EL (cell line): ENCODE measurements around the gene TOB1.

ENCODE experiments used
- DNase-seq: peaks from one replicate; pipeline ENCODE4 v3.0.0-alpha.2; 2016

The TOB1 gene

DNA sequence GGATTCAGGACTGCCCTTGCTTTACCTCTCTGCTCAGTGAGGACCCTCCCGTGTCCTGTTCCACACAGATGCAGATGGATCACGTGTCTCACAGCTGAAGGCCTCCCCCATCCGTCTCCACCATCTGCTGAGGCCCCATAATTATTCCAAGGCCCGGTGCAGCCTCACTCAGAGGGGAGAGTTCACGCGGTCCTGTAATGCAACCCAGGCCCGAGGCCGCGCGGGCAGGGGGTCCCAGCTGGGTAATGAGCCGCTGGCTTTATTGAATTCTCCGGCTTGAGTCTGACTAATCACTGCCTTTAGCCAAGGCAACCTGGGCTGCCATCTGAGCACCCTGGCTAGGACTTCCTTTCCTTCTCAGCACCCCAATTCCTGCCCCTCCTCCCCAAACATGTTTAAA, 35.2 kb downstream of the TOB1 start:
- DNase-seq = no peak

DNA sequence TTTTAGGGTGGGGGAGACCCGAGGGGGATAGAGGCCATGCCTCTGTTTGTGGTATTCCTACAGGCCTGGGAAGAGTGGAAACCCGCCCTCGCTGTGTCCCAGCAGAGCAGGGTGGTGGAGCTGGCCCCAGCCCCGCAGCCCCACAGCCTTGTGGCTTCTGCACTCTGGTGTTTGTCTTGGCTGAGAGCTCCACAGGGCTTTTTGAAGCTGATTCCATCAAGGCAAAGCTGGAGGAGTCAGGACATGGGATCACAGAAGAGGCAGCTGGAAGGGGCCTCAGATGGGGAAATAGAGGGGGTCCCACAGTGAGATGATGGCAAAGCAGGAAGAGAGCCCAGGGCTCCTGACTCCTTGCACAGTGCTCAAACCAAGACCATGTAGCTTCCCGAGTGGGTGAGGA, 35.8 kb downstream of the TOB1 start:
- no peak for DNase-seq

DNA sequence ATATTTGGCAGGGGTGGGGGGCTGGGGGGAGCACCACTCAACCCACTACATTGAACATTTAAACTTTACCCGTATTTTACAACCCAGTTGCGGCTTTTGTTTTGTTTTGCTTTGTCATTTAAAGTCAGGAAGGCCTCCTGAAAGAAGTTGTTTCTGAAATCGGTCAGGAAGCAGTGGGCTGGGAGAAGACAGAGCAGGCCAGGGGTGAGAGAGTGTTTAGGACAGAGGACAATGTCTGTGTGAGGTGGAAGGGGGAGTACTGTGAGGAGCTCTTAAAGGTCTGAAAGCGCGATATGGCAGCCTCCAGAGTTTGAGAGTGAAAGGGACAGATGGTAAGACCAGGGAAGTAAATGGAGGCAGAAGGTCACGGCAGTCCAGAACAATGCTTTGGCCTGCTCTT, 36.8 kb downstream of the TOB1 start:
- DNase-seq = no peak

DNA sequence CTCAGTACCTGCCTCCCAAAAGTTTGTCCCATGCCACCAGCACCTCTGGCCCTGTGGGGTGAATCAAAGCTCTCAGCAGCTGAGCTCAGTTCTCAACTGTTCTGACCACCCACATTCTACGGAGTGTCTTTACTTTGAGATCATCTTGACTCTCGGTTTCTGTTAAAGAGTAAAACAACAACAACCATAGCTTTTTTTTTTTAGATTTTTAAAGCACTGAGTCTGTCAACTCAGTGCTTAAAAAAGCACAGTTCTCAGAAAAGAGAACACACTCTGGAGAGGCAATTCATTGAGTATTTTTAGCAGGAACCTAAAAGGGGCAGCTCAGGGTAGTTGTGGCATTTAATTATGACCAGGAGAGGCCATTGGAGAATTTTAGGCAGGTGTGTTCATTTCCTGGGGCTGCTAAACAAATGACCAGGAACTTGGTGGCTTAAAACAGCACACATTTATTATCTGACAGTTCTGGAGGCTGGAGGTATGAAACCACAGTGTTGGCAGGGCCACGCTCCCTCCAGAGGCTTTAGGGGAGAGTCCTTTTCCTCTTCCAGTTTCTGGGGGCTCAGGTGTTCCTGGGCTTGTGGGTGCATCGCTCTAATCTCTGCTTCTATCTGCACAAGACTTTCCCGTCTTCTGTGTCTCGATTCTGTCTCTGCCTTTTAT, 37.5 kb downstream of the TOB1 start:
- no peak for DNase-seq

DNA sequence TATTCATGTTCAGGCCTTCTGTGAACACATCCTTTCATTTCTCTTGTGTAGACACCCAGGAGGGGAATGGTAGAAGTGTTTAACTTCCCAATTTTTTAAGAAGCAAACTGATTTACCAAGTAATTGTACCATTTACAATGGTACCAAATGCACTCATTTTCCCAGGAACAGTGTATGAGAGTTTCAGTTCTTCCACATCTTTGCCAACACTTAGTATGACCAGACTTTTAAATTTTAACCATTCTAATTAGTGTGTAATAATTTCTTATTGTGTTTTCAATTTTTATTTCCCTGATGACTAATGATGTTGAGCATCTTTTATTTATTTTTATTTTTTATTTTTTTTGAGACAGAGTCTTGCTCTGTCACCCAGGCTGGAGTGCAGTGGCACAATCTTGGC, 41.0 kb downstream of the TOB1 start:
- DNase-seq = no peak

DNA sequence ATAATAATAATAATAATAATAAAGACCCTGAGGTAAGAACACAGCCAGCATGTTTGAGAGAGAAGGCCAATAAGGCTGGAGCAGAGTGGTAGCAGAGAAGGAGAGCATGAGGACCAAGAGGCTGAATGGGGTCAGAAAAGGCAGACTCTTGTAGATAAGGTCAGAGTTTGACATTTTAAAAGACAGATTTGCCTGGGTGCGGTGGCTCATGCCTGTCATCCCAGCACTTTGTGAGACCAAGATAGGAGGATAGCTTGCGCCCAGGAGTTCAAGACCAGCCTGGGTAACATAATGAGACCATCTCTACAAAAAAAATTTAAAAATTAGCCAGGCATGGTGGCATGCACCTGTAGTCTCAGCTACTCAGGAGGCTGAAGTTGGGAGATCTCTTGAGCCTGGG, 41.7 kb downstream of the TOB1 start:
- DNase-seq = no peak

DNA sequence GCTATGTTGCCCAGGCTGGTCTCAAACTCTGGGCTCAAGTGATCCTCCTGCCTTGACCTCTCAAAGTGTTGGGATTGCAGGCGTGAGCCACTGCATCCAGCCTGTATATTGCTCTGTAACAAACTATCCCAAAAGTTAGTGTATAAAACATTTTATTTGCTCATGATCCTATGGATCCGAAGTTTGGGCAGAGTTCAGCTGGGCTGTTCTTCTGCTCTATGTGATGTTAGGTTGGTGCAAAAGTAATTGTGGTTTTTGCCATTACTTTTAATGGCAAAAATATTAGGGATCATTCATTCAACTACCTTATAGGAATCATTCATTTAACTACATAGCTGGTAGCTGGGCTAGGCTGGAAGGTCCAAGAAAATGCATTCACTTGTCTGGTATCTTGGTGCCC, 43.6 kb downstream of the TOB1 start:
- no peak for DNase-seq

DNA sequence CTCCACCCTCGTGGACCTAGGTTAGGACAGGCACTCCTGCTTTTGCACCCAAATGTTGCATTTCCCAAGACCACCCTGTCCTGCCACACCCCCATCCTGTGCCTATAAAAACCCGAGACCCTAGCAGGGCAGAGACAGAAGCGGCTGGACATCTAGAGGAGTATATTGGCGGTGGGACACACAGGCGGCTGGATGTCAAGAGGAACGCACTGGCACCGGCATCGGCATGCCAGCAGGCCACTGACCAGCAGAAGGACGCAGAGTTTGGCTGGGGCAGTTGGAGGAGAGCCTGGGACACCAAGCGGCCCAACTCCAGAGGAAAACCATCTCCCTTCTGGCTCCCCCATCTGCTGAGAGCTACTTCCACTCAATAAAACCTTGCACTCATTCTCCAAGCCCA, 45.5 kb downstream of the TOB1 start:
- DNase-seq = no peak

DNA sequence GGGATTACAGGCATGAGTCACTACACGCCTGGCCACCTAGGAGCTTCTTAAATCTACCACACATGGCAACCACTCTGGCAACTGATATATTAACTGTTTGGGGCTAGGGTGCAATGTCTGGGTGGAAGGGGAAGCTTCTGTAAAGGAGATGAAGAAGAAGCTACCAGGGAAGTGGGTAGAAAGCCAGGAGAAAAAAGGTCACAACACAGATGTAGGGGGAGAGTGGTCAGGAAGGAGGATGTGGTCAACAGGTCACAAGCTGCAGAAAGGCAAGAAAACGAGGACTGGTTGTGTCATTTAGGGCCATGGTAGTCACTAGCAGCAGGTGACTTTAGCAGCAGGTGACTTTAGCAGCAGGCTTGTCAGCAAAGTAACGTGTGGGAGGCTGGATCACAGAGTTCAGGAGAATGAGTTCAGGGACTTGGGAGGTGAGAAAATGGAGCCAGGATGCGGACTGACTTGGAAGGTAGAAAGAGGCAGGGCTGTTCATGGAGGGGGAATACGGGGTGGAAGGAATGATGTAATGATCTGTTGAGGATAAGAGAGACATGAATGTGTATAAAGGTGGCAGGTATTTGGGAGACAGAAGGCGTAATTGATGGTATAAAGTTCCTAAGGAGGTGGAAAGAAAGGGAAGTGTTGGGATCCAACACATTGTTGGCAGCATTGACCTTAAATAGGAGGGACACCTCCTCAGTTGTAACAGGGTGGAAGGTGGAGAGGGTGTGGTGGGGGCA, 47.1 kb downstream of the TOB1 start:
- no peak for DNase-seq

DNA sequence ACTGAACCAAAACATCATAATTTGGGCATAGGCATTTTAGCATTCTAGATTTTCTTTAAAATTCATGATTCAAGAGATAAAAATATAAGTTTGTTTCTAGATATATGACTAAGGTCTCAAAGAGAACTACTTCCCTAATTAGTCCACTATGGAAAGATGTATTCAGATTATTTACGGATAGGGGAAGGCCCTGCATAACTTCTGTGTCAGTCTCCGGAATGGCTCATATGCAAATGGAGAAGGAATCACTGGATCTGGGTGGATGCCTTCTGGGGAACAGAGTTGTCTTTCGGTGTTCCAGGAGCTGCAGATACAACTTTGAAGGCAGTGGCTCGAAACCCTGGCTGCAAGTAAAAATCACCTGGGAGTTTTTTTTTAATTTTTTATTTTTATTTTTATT, 47.9 kb downstream of the TOB1 start:
- no peak for DNase-seq

DNA sequence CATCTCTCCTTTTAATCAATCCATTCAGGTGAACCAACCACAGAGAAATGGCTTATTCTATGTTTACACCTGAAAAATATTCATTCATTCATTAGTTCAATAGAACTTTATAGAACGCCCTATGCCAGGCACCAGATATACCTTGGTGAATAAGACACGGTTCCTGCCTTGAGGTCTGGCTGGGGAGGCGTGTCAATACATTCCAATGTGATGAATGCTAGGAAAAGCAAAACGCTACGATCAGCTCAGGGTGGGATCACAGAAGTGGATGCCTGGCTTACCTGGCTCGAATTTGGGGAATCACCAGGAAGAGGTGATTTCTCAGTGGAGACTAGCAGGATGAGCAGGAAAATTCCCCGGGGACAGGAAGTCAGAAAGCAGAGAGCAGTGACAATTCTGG, 48.3 kb downstream of the TOB1 start:
- peak; percentile 65 for DNase-seq

DNA sequence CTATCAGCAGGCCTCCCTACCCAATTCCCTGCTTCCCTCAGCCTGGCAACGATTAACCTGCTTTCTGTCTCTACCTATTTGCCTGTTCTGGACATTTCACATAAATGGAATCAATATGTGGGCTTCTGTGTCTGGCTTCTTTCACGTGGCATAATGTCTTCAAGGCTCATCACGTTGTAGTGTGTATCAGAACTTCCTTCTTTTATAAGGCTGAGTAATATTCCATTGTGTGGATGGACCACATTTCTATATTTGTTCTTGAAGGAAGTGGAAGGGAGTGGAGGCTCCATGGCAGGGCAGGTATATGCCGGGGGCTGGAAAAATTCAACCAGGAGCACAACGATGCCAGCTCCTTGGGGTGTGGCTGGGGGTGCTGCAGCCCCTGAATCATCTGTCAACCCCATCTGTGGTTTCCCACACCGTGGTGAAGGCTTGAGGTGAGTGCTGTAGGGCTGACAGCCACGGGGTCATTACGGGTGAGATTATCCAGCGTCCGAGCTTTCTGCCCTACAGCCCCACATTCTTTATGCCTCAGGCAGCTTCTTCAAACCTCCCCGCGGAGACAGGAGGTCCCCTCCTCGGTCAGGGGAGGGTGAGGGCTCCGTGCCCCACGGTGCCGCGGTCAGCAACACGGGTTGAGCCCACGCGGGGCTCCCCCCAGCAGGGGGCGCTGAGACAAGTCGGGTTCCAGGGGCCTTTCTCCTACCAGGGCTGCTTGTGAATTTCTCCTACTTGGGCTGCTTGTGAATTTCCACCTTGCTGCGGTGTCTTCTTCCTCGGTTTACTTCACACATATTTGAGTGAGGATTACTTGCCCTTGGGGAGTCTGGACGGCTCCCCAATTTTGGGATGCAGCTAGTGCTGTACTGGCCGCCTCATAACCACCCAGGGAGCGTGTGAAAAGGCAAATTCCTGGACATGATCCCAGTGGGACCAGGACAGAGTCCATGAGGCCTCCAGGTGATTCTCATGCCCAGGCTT, 49.1 kb downstream of the TOB1 start:
- DNase-seq = peak; percentile 36

DNA sequence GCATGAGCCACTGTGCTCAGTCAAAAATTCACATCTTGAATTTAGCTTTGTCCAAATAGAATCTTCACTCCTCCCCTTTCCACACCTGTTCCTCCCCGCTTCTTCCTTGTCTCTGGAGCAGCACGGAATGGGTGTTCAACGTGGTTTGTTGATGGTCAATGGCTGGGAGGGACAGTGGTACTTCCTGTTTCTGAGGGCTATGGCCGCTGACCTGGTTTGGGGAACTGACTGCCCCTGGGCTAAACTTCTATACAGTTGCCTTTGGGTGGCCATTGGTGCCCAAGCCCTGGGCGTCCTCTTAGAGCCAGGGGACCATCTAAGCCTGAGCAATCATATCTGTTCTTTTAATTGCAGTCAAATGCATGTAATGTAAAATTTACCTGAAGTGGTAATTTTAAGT, 49.9 kb downstream of the TOB1 start:
- no peak for DNase-seq

DNA sequence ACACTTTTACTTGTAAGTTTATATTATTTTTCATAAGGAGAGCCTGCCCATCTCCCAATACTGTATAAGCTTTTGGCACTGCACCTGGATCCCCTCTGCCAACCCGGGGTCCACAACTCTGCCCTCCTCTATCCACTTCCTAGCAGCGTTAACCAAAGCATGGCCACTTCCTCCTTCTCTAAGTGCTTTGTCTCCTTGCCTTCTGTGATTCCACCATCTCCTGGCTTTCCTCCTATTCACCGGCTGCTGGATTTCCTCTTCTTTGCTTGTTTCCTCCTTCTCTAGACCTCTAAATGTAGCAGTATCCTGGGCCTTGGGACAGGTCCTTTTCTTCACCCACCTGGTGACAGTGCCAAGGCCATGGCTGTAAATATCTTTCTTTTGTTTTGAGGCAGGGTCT, 50.8 kb downstream of the TOB1 start:
- DNase-seq = no peak

DNA sequence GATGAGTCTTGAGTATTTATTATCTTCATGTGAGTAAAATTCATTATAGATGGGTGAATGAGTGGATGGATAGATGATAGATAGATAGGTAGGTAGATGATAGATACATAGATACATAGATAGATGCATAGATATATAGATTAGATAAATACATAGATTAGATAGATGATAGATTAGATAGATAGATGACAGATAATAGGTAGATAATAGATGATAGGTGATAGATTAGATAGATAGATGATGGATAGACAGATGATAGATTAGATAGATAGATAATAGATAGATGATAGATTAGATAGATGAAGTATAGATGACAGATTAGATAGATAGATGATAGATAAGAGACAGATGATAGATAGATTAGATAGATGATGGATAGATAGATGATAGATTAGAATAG, 52.6 kb downstream of the TOB1 start:
- no peak for DNase-seq
